K562 (cell line): ENCODE data around the gene PDCD6IP. TPM values are rescaled to one million over a fixed set of nuclear protein-coding genes. Genes with fewer than 3 reads are reported as not detected.

Experiments
- ATF7 ChIP-seq: fragments of 450-650 bp; IDR thresholded peaks from 2 replicates; pipeline ENCODE4 v1.7.1; 2014; ENCODE audit warnings: mild to moderate bottlenecking, moderate library complexity
- BACH1 ChIP-seq: fragments of 200-800 bp; sonication (Bioruptor generic); IDR thresholded peaks from 2 replicates; pipeline ENCODE4 v1.6.1; 2016; ENCODE audit warnings: missing genetic modification characterization, missing compliant biosample characterization
- BRD4 ChIP-seq: fragments of 200-600 bp; sonication (generic); IDR thresholded peaks from 2 replicates; pipeline ENCODE4 v1.6.1; 2017; ENCODE audit warnings: inconsistent platforms
- C11orf30 ChIP-seq: fragments of 450-650 bp; IDR thresholded peaks from 2 replicates; pipeline ENCODE4 v1.6.1; 2016; ENCODE audit warnings: low read depth, mild to moderate bottlenecking
- CBX8 ChIP-seq: fragments of 200-600 bp; sonication (generic); IDR thresholded peaks from 2 replicates; pipeline ENCODE4 v1.6.1; 2012; ENCODE audit warnings: borderline replicate concordance, mixed run types, low read depth, mild to moderate bottlenecking, moderate library complexity, mixed read lengths, low read length, control low read depth, inconsistent platforms; ENCODE audit not compliant: poor library complexity, severe bottlenecking; ENCODE audit errors: extremely low read depth
- DMBX1 ChIP-seq: fragments of 250-450 bp; sonication (Bioruptor Pico); IDR thresholded peaks from 2 replicates; pipeline ENCODE4 v1.8.0; 2022; ENCODE audit warnings: inconsistent platforms, mild to moderate bottlenecking, moderate library complexity, borderline replicate concordance
- ELK1 ChIP-seq: sonication (generic); formaldehyde crosslinking; IDR thresholded peaks from 2 replicates; pipeline ENCODE4 v1.8.1; 2022; ENCODE audit warnings: missing genetic modification reagents
- GABPB1 ChIP-seq: sonication (generic); formaldehyde crosslinking; IDR thresholded peaks from 2 replicates; pipeline ENCODE4 v1.8.0; 2022; ENCODE audit warnings: mild to moderate bottlenecking, missing genetic modification reagents
- GMEB1 ChIP-seq: fragments of 250-450 bp; sonication (Bioruptor Pico); IDR thresholded peaks from 2 replicates; pipeline ENCODE4 v1.4.0; 2020; ENCODE audit warnings: mild to moderate bottlenecking
- GTF3C2 ChIP-seq: IDR thresholded peaks from 3 replicates; pipeline ENCODE4 v1.6.1; 2011; ENCODE audit warnings: borderline replicate concordance, mild to moderate bottlenecking, moderate library complexity; ENCODE audit not compliant: insufficient read length; ENCODE audit errors: extremely low read depth
- HCFC1 ChIP-seq: IDR thresholded peaks from 2 replicates; pipeline ENCODE4 v1.6.1; 2012; ENCODE audit warnings: low read depth, low read length, improper control_type of control experiment
- HMGXB4 ChIP-seq: sonication (generic); formaldehyde crosslinking; IDR thresholded peaks from 2 replicates; pipeline ENCODE4 v1.8.1; 2023; ENCODE audit warnings: mild to moderate bottlenecking, missing genetic modification reagents
- KLF1 ChIP-seq: fragments of 450-650 bp; IDR thresholded peaks from 2 replicates; pipeline ENCODE4 v1.6.1; 2016; ENCODE audit warnings: missing genetic modification characterization, missing compliant biosample characterization
- OTX1 ChIP-seq: fragments of 450-650 bp; formaldehyde crosslinking; IDR thresholded peaks from 2 replicates; pipeline ENCODE4 v1.4.0; 2022; ENCODE audit warnings: mild to moderate bottlenecking
- PHB2 ChIP-seq: fragments of 450-650 bp; IDR thresholded peaks from 2 replicates; pipeline ENCODE4 v1.6.1; 2017; ENCODE audit warnings: low read depth
- POU5F1 ChIP-seq: fragments of 150-350 bp; IDR thresholded peaks from 2 replicates; pipeline ENCODE4 v1.6.1; 2014; ENCODE audit warnings: borderline replicate concordance, low read length, low read depth, mild to moderate bottlenecking; ENCODE audit not compliant: partially characterized antibody
- SAFB ChIP-seq: fragments of 200-400 bp; formaldehyde crosslinking; IDR thresholded peaks from 2 replicates; pipeline ENCODE4 v1.6.1; 2017; ENCODE audit warnings: low read depth, low read length, borderline replicate concordance
- SMAD3 ChIP-seq: fragments of 450-650 bp; formaldehyde crosslinking; conservative IDR thresholded peaks from 2 replicates; pipeline ENCODE4 v1.4.0; 2020; ENCODE audit warnings: mild to moderate bottlenecking
- SOX6 ChIP-seq: fragments of 450-650 bp; IDR thresholded peaks from 2 replicates; pipeline ENCODE4 v1.6.1; 2014; ENCODE audit warnings: mild to moderate bottlenecking
- SRSF7 ChIP-seq: fragments of 200-400 bp; formaldehyde crosslinking; optimal IDR thresholded peaks from 2 replicates; pipeline ENCODE3; 2017; ENCODE audit warnings: mild to moderate bottlenecking, low read depth, low read length
- ZNF57 ChIP-seq: fragments of 450-650 bp; formaldehyde crosslinking; IDR thresholded peaks from 2 replicates; pipeline ENCODE4 v1.4.0; 2020; ENCODE audit warnings: mild to moderate bottlenecking, moderate library complexity
- polyA plus RNA-seq, 8 experiments: library from polyadenylated mRNA; depleted of rRNA in 4 of 8; stranded (reverse) in 5 of 8; unstranded in 3 of 8; fragments of >200 nt; fragmentation: Nextera tagmentation in 2 of 8; fragmentation: Illumina TruSeq in 1 of 8; extraction: Ambion mirVana in 2 of 8; extraction: Trizol in 1 of 8; gene quantifications; 2 replicates each; pipeline versions ENCODE4 v1.2.1 to v1.2.3, GENCODE V29; 2011 to 2014; ENCODE audit warnings: inconsistent platforms in 1 of 8, missing spikeins in 1 of 8
- total RNA-seq, 7 experiments: library from RNA; depleted of rRNA in 6 of 7; stranded (reverse); fragments of >200 nt in 6 of 7; fragmentation: Illumina TruSeq in 2 of 7; extraction: Trizol in 2 of 7; gene quantifications; 2 replicates each; pipeline versions ENCODE4 v1.2.1 to v1.2.3, GENCODE V29; 2011 to 2021; ENCODE audit warnings: low replicate concordance in 1 of 7

Gene PDCD6IP
- total and polyA plus RNA-seq, 9 of the 15 experiments (the other 6 are each of a cell fraction or from before 2014, with no cell fraction given) = 40.2 to 302 (median 122) TPM

GRCh38 chr3:33911525-33912322 is 113.3 kb downstream of the PDCD6IP start (continued):
- TF ChIP-seq OTX1 (CRISPR knock-in tag) (no peak), KLF1 (tag) (no peak), GMEB1 (CRISPR knock-in tag) (no peak), SAFB (no peak), CBX8 (no peak), HCFC1 (no peak), HMGXB4 (CRISPR knock-in tag) (no peak), DMBX1 (no peak), ZNF57 (CRISPR knock-in tag) (no peak), SRSF7 (no peak), PHB2 (no peak), GTF3C2 (no peak), BRD4 (0 out of 2 replicates have a peak, but pooled peaks have one; percentile 10), SOX6 (peak; percentile 94), BACH1 (tag) (no peak; the same call in 1 of the 2 replicates), POU5F1 (no peak), SMAD3 (CRISPR knock-in tag) (no peak), C11orf30 (peak; percentile 52), ELK1 (CRISPR knock-in tag) (no peak), GABPB1 (CRISPR knock-in tag) (0 out of 2 replicates have a peak, but pooled peaks have one; percentile 25), ATF7 (peak; percentile 91)
